H1 (cell line): ENCODE data around the gene ATPAF2. TPM values are rescaled to one million over a fixed set of nuclear protein-coding genes. Genes with fewer than 3 reads are reported as not detected.

Experiments
- BRCA1 ChIP-seq: IDR thresholded peaks from 2 replicates; pipeline ENCODE4 v1.6.1; 2012; ENCODE audit warnings: low read depth, low read length, improper control_type of control experiment
- CBX5 ChIP-seq: fragments of 300-800, 300-1000 bp; sonication (generic); IDR thresholded peaks from 2 replicates; pipeline ENCODE4 v1.7.1; 2016; ENCODE audit warnings: antibody characterized with exemption, low read length, low read depth
- CTBP2 ChIP-seq: IDR thresholded peaks from 2 replicates; pipeline ENCODE4 v1.7.0; 2011; ENCODE audit warnings: borderline replicate concordance, mild to moderate bottlenecking, moderate library complexity, mixed read lengths, low read length; ENCODE audit not compliant: insufficient read depth, insufficient read length
- CTCF ChIP-seq, 3 experiments: IDR thresholded peaks; 1 replicate in 2 of 3; 2 replicates in 1 of 3; pipeline versions ENCODE4 v1.5.1 to v1.6.1; 2011; ENCODE audit warnings: low read length in 3 of 3, mild to moderate bottlenecking in 3 of 3, inconsistent platforms in 2 of 3, low read depth in 1 of 3, moderate library complexity in 1 of 3; ENCODE audit not compliant: insufficient read depth in 1 of 3; ENCODE audit errors: control extremely low read depth in 1 of 3
- FOSL1 ChIP-seq: IDR thresholded peaks from 2 replicates; pipeline ENCODE4 v1.6.1; 2011; ENCODE audit warnings: mild to moderate bottlenecking, low read depth, low read length, moderate library complexity; ENCODE audit not compliant: insufficient read depth
- HDAC2 ChIP-seq, 2 experiments: fragments of 300-600 bp in 1 of 2; sonication (generic) in 1 of 2; IDR thresholded peaks; 2 replicates each; pipeline ENCODE4 v1.6.1; 2011 to 2012; ENCODE audit warnings: low read depth in 2 of 2, low read length in 2 of 2, mild to moderate bottlenecking in 2 of 2, moderate library complexity in 2 of 2, borderline replicate concordance in 1 of 2, inconsistent platforms in 1 of 2
- HDAC6 ChIP-seq: IDR thresholded peaks from one replicate; pipeline ENCODE4 v1.7.1; 2012; ENCODE audit warnings: low read depth, mild to moderate bottlenecking, inconsistent platforms, low read length, moderate library complexity
- JUND ChIP-seq: IDR thresholded peaks from 2 replicates; pipeline ENCODE4 v1.6.1; 2011; ENCODE audit warnings: mild to moderate bottlenecking, improper control_type of control experiment, low read length
- KDM1A ChIP-seq: fragments of 200-600, 300-600 bp; sonication (generic); IDR thresholded peaks from 2 replicates; pipeline ENCODE4 v1.7.1; 2016; ENCODE audit warnings: mild to moderate bottlenecking, low read length, borderline replicate concordance
- MAFK ChIP-seq: IDR thresholded peaks from 2 replicates; pipeline ENCODE4 v1.6.1; 2012; ENCODE audit warnings: low read depth, mild to moderate bottlenecking, improper control_type of control experiment, low read length
- MAX ChIP-seq: IDR thresholded peaks from 2 replicates; pipeline ENCODE4 v1.6.1; 2012; ENCODE audit warnings: inconsistent platforms
- POLR2A ChIP-seq, 2 experiments: IDR thresholded peaks; 1 replicate in 1 of 2; 2 replicates in 1 of 2; pipeline ENCODE4 v1.6.1; 2011; ENCODE audit warnings: low read depth in 2 of 2, low read length in 2 of 2, mild to moderate bottlenecking in 2 of 2; ENCODE audit errors: control extremely low read depth in 1 of 2
- RAD21 ChIP-seq, 2 experiments: IDR thresholded peaks in 1 of 2; conservative IDR thresholded peaks in 1 of 2; 2 replicates each; pipeline ENCODE4 v1.6.1; 2011; ENCODE audit warnings: low read depth in 2 of 2, low read length in 2 of 2, improper control_type of control experiment in 1 of 2, inconsistent platforms in 1 of 2, mild to moderate bottlenecking in 1 of 2, moderate library complexity in 1 of 2
- SAP30 ChIP-seq: fragments of 300-600 bp; sonication (generic); IDR thresholded peaks from 2 replicates; pipeline ENCODE4 v1.7.1; 2012; ENCODE audit warnings: low read length, moderate library complexity, mild to moderate bottlenecking, inconsistent platforms; ENCODE audit not compliant: insufficient read depth, insufficient replicate concordance
- SIX5 ChIP-seq: IDR thresholded peaks from 2 replicates; pipeline ENCODE4 v1.6.1; 2011; ENCODE audit warnings: mild to moderate bottlenecking, low read depth, low read length
- SP1 ChIP-seq: IDR thresholded peaks from 2 replicates; pipeline ENCODE4 v1.6.1; 2011; ENCODE audit warnings: low read depth, low read length
- SRF ChIP-seq: IDR thresholded peaks from 2 replicates; pipeline ENCODE4 v1.6.1; 2011; ENCODE audit warnings: mild to moderate bottlenecking, low read depth, low read length, moderate library complexity
- TAF1 ChIP-seq: IDR thresholded peaks from 2 replicates; pipeline ENCODE4 v1.6.1; 2011; ENCODE audit warnings: mild to moderate bottlenecking, low read depth, low read length
- TCF12 ChIP-seq: IDR thresholded peaks from 2 replicates; pipeline ENCODE4 v1.6.1; 2011; ENCODE audit warnings: low read depth, mild to moderate bottlenecking, low read length
- ZNF274 ChIP-seq: IDR thresholded peaks from 2 replicates; pipeline ENCODE4 v1.7.0; 2012; ENCODE audit warnings: low read length, borderline replicate concordance; ENCODE audit errors: extremely low read depth
- polyA plus RNA-seq, 7 experiments: library from polyadenylated mRNA; depleted of rRNA in 3 of 7; stranded (reverse) in 5 of 7; unstranded in 2 of 7; fragments of >200 nt in 5 of 7; fragments of 200-250 nt in 2 of 7; gene quantifications; 1 replicate in 5 of 7; 2 replicates in 1 of 7; 4 replicates in 1 of 7; pipeline versions ENCODE4 v1.2.1 to v1.2.3, GENCODE V29; 2011 to 2013; ENCODE audit warnings: missing spikeins in 2 of 7, mixed read lengths in 2 of 7
- total RNA-seq: library from RNA; stranded (reverse); fragmentation: NEBNext Ultra II Directional; extraction: Animal tissue kit (Norgen Biotek cat#: 25700); gene quantifications from 2 replicates; pipeline ENCODE4 v1.2.1, GENCODE V29; 2021

The ATPAF2 gene
- total and polyA plus RNA-seq, 2 of the 8 experiments (the other 6 are each of a cell fraction or from before 2014, with no cell fraction given): 19.6 to 22.9 TPM

- no peak; the same call in 1 of the 2 replicates for TF ChIP-seq MAX
- TF ChIP-seq BRCA1: no peak
- TF ChIP-seq CTCF (IDR thresholded peaks at IDR 0.05; ENCODE audit: control extremely low read depth in 1 of 3, insufficient read depth in 1 of 3, low read depth in 1 of 3, low read length in 3 of 3): no peak
- TF ChIP-seq RAD21 (IDR thresholded peaks at IDR 0.05 in 1 of 2, conservative IDR thresholded peaks at IDR 0.05 in 1 of 2; ENCODE audit: low read depth in 2 of 2, low read length in 2 of 2): no peak
- TF ChIP-seq SRF: no peak
- peak; percentile 100 for TF ChIP-seq SP1
- TF ChIP-seq KDM1A: no peak
- TF ChIP-seq HDAC6: no peak
- no peak for TF ChIP-seq ZNF274
- no peak for TF ChIP-seq FOSL1
- TF ChIP-seq CTBP2: no peak
- TF ChIP-seq JUND: no peak
- TF ChIP-seq TAF1: no peak
- TF ChIP-seq HDAC2 (IDR thresholded peaks at IDR 0.05; ENCODE audit: borderline replicate concordance in 1 of 2, low read depth in 2 of 2, low read length in 2 of 2): peak in 1 of 2 experiments; percentile 41; a peak in 1 of 4 replicates
- no peak for TF ChIP-seq MAFK
- TF ChIP-seq TCF12: 0 out of 2 replicates have a peak, but pooled peaks have one; percentile 37
- TF ChIP-seq SIX5: no peak
- no peak for TF ChIP-seq POLR2A (IDR thresholded peaks at IDR 0.05; ENCODE audit: control extremely low read depth in 1 of 2, low read depth in 2 of 2, low read length in 2 of 2)
- TF ChIP-seq SAP30: peak; percentile 97
- TF ChIP-seq CBX5: no peak
Observed at GRCh38 chr17:17972126-17972951, 66.6 kb downstream of the ATPAF2 start, which contains the start of the genes DRC3 and TOM1L2 (continued).
